Psoas muscle (tissue), 8 donors: Measurements from ENCODE around the gene FOXI1. TPM values are rescaled to one million over a fixed set of nuclear protein-coding genes. Genes with fewer than 3 reads are reported as not detected.

Source experiments
- ATAC-seq, 4 donors: fragments of 200-7000 bp; cut with Tn5 transposase; one replicate each; pipeline ENCODE4 v1.9.1; 2020; ENCODE audit warnings: moderate library complexity in 3 of 4, mild to moderate bottlenecking in 2 of 4
- DNase-seq, 2 donors: peaks; one replicate each; pipeline ENCODE4 v3.0.0-alpha.2; 2020
- H3K27ac ChIP-seq: fragments of 200-600 bp; one replicate; pipeline ENCODE4 v1.8.0; 2022
- H3K27me3 ChIP-seq, 3 donors: fragments of 200-600 bp in 1 of 3; one replicate each; pipeline versions ENCODE4 v1.6.1 to v1.8.0; 2013 to 2022; ENCODE audit warnings: low read length in 2 of 3, mild to moderate bottlenecking in 2 of 3, moderate library complexity in 1 of 3; ENCODE audit not compliant: insufficient read depth in 3 of 3
- H3K36me3 ChIP-seq, 2 donors: fragments of 200-600 bp in 1 of 2; one replicate each; pipeline versions ENCODE4 v1.6.1 to v1.8.0; 2013 to 2022; ENCODE audit warnings: low read depth in 1 of 2, mild to moderate bottlenecking in 1 of 2, moderate library complexity in 1 of 2; ENCODE audit not compliant: insufficient read depth in 1 of 2
- H3K4me1 ChIP-seq: fragments of 200-600 bp; one replicate; pipeline ENCODE4 v1.8.0; 2022
- H3K4me3 ChIP-seq: fragments of 200-600 bp; one replicate; pipeline ENCODE4 v1.8.0; 2022; ENCODE audit warnings: mild to moderate bottlenecking
- H3K9me3 ChIP-seq: fragments of 200-600 bp; one replicate; pipeline ENCODE4 v1.8.0; 2022
- WGBS, 3 donors: extraction: QIAGEN DNeasy Blood & Tissue Kit; methylation state at CpG; one replicate each; pipeline versions ENCODE4 v1.1.6 to v1.1.7; 2013; 5-methylcytosine and 5-hydroxymethylcytosine counted together
- intact Hi-C, 2 donors: fragments of 100-400 bp; cut with DNase I; formaldehyde crosslinking; loops; one replicate each; pipeline versions ENCODE4 v1.11.0 to v1.14.2; 2022
- long read RNA-seq, 2 donors: library from polyadenylated mRNA; unstranded; transcript quantifications; one replicate each; pipeline ENCODE4 v2.0.0, GENCODE V29; 2021
- polyA plus RNA-seq, 3 donors: library from polyadenylated mRNA; stranded (reverse); fragments of 200-250 nt; gene quantifications; one replicate each; pipeline ENCODE4 v1.2.3, GENCODE V29; 2013
- total RNA-seq, 4 donors: library from RNA; stranded (reverse); fragmentation: NEBNext Ultra II Directional in 2 of 4; extraction: Animal tissue kit (Norgen Biotek cat#: 25700) in 2 of 4; gene quantifications; one replicate each; pipeline versions ENCODE4 v1.2.1 to v1.2.4, GENCODE V29; 2021 to 2023
- TF ChIP-seq, protein P1 (sequence below): fragments of 200-600 bp; IDR thresholded peaks from one replicate; pipeline ENCODE4 v1.8.0; 2022; ENCODE audit warnings: antibody characterized with exemption
- donor health status: healthy with polysubstance abuse.
- donor health status: DM: no; HTN: no; CAD: no; lungs with moderate emphysema.
- donor health status: Bipolar disorder and iron deficiency.
- donor health status: healthy.
- donor health status: DM: yes; HTN: yes; CAD: no.
- donor health status: DM: no; HTN: no; CAD: no.
- donor health status: DM: no; HTN: no; CAD: no.
- donor health status: DM: yes; HTN: yes; CAD: no.

The FOXI1 gene
- total RNA-seq (not detected), polyA plus RNA-seq (not detected)
- long read RNA-seq, donor 1, result 0 reads
- long read RNA-seq, donor 2, result 0 reads

DNA sequence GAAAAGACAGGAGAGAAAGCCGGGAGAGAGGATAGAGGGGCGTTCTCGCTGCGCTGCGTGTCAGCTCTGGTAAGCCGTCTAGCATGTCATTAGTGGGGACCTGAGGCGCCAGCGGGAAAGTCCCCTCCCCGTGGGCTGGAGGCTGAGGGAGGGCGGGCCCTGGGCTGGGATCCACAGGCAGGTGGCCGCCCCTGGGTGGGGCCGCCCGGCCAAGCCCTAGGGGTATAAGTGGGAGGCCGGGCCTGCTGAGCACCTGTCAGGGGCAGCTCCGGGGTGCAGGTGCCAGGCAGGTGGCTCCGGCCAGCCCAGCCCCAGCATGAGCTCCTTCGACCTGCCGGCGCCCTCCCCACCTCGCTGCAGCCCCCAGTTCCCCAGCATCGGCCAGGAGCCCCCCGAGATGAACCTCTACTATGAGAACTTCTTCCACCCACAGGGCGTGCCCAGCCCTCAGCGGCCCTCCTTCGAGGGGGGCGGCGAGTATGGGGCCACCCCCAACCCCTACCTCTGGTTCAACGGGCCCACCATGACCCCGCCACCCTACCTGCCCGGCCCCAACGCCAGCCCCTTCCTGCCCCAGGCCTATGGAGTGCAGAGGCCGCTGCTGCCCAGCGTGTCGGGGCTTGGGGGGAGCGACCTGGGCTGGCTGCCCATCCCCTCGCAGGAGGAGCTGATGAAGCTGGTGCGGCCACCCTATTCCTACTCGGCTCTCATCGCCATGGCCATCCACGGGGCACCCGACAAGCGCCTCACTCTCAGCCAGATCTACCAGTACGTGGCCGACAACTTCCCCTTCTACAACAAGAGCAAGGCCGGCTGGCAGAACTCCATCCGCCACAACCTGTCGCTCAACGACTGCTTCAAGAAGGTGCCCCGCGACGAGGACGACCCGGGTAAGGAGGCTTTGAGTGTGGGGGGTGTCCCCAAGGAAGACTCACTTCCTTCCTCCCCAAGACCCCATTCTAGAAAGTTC is at the start of gene FOXI1:
Gene FOXI1 (plus strand): TSS at position 256 of the 970 bp plus-strand sequence. CDS start 61 bp downstream, at position 317.
- 78 to 83% (median 79%) methylated on average over 39 to 53 of the region's 53 CpGs for WGBS, 3 donors
- Histone ChIP-seq H3K9me3 (no peaks in the 10 kb centered on the region), H3K4me3 (no peak within 1 kb of the TSS), H3K36me3 (no peaks in the 10 kb centered on the region), H3K4me1 (no peaks in the 10 kb centered on the region), H3K27ac (no peak within 1 kb of the TSS), H3K27me3 (no peaks in the 10 kb centered on the region)
- ATAC-seq (no peak), DNase-seq (no peak)
- intact Hi-C loops, result no loop called here
- TF ChIP-seq, protein P1, sequence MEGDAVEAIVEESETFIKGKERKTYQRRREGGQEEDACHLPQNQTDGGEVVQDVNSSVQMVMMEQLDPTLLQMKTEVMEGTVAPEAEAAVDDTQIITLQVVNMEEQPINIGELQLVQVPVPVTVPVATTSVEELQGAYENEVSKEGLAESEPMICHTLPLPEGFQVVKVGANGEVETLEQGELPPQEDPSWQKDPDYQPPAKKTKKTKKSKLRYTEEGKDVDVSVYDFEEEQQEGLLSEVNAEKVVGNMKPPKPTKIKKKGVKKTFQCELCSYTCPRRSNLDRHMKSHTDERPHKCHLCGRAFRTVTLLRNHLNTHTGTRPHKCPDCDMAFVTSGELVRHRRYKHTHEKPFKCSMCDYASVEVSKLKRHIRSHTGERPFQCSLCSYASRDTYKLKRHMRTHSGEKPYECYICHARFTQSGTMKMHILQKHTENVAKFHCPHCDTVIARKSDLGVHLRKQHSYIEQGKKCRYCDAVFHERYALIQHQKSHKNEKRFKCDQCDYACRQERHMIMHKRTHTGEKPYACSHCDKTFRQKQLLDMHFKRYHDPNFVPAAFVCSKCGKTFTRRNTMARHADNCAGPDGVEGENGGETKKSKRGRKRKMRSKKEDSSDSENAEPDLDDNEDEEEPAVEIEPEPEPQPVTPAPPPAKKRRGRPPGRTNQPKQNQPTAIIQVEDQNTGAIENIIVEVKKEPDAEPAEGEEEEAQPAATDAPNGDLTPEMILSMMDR, result no peak

DNA sequence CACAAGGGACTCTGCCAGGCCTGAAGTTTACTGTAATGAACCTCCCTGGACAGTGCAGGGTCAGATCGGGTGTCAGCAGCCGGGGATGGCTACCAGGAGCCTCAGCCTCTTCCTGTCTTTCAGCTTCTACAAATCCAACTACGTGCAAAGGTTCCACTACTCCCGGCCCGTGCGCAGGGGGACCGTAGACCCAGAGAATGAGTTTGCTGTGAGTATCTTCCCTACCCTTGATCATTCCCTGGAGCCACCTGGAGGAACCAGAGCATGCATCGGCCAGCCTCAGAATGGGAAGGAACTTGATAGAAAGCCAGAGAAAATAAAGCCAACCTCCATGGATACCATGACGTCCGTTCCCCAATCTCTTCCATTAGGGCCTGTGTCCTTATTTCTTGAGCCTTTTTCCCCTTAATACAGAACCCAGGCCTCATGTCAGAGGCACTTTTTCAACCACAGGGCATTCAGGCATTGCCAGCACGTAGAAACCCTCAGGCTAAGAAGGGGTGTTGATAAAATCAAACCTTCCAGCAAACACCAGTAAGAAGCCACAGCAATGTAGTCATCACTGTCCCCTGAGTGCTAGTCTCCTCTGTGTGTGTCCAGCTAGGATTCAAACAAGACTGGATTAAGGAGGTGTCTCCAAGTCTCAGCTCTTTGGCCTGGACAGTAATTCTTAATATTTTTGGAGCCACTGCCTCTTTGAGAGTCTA is 49.0 kb upstream of the FOXI1 start:
- intact Hi-C loops, result no loop called here
- WGBS, 3 donors, result 73 to 75% (median 73%) methylated on average over 11 of the region's 11 CpGs
- no peaks in the 10 kb centered on the region for H3K27me3 ChIP-seq
- no peak overlapping the region for H3K27ac ChIP-seq
- DNase-seq (no peak), ATAC-seq (no peak)
- H3K9me3 ChIP-seq, result no peaks in the 10 kb centered on the region
- H3K4me1 ChIP-seq, result no peaks in the 10 kb centered on the region
- TF ChIP-seq, protein P1, result no peak
- no peak overlapping the region for H3K4me3 ChIP-seq
- H3K36me3 ChIP-seq, result no peaks in the 10 kb centered on the region

DNA sequence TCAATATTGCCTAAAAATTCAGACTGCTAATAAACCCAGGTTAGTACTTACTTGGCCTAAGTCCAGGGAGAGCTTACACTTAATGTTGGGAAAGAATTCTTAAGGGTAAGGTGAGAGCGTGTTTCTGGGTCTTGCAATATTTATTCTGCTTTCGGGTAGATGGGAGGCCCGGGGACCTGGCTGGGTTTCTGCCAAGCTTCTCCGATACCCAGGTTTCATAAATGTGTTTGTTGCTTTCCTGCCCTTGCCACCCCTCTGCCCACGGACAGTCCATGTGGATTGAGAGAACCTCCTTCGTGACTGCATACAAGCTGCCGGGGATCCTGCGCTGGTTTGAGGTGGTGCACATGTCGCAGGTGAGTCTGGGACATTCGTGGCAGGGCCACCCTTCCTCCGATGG is 48.4 kb upstream of the FOXI1 start:
- H3K27ac ChIP-seq, result no peak overlapping the region
- TF ChIP-seq, protein P1, result no peak
- ATAC-seq (no peak), DNase-seq (no peak)
- H3K4me3 ChIP-seq, result no peak overlapping the region
- H3K36me3 ChIP-seq, result no peaks in the 10 kb centered on the region
- no peaks in the 10 kb centered on the region for H3K27me3 ChIP-seq
- 82 to 88% (median 83%) methylated on average over 11 of the region's 11 CpGs for WGBS, 3 donors
- H3K4me1 ChIP-seq, result no peaks in the 10 kb centered on the region
- intact Hi-C loops, result no loop called here
- H3K9me3 ChIP-seq, result no peaks in the 10 kb centered on the region

DNA sequence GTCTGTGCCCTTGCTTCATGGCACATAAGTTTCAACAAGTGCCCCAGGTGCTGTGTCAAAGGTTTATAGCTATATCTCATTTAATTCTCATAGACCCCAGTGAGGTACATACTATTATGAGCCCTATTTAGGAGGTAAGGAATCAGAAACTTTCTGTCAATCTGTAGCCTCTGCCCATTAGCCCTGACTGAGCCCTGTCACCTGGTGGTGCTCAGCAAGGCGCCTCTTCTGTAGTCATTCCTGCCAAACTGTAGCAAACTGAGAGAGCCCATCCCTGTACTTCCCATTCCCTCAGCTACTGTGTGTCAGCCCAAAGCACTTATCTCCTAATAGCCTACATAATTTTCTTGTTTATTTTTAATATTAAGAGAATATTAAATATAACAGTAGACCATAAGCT is 46.5 kb upstream of the FOXI1 start:
- H3K27ac ChIP-seq, result no peak overlapping the region
- H3K27me3 ChIP-seq, result no peaks in the 10 kb centered on the region
- TF ChIP-seq, protein P1, result no peak
- no peaks in the 10 kb centered on the region for H3K9me3 ChIP-seq
- ATAC-seq (no peak), DNase-seq (no peak)
- no peaks in the 10 kb centered on the region for H3K36me3 ChIP-seq
- intact Hi-C loops, result no loop called here
- no peaks in the 10 kb centered on the region for H3K4me1 ChIP-seq
- no peak overlapping the region for H3K4me3 ChIP-seq
- 95 to 100% (median 98%) methylated on average over 1 of the region's 1 CpG for WGBS, 3 donors
